Mucosa of descending colon (tissue), 3 donors: Measurements from ENCODE around the gene MRPL37. TPM values are rescaled to one million over a fixed set of nuclear protein-coding genes. Genes with fewer than 3 reads are reported as not detected.
A peak's percentile ranks its signal among the peaks of the same experiment; 100 is the strongest.
"Not testable (repeated sequence)": the region's sequence is repeated elsewhere in the genome, so short reads cannot be mapped to it uniquely, and the experiment has no call there.

Experiments
- ATAC-seq: fragments of 200-7000 bp; cut with Tn5 transposase; one replicate; pipeline ENCODE4 v1.9.1; 2020; ENCODE audit warnings: mild to moderate bottlenecking, moderate library complexity
- DNase-seq, 3 donors: peaks; one replicate each; pipeline ENCODE4 v3.0.0-alpha.2; 2020
- H3K36me3 ChIP-seq: fragments of 200-600 bp; one replicate; pipeline ENCODE4 v1.8.0; 2021; ENCODE audit warnings: low read depth, mild to moderate bottlenecking
- H3K4me1 ChIP-seq: fragments of 200-600 bp; one replicate; pipeline ENCODE4 v1.8.0; 2021; ENCODE audit warnings: low read depth, mild to moderate bottlenecking
- H3K4me3 ChIP-seq: fragments of 200-600 bp; one replicate; pipeline ENCODE4 v1.8.0; 2021; ENCODE audit warnings: mild to moderate bottlenecking
- H3K9me3 ChIP-seq: fragments of 200-600 bp; one replicate; pipeline ENCODE4 v1.8.0; 2021; ENCODE audit warnings: mild to moderate bottlenecking
- CTCF ChIP-seq: fragments of 200-600 bp; IDR thresholded peaks from one replicate; pipeline ENCODE4 v1.8.0; 2022; ENCODE audit warnings: antibody characterized with exemption, mild to moderate bottlenecking
- intact Hi-C, 2 donors: fragments of 100-400 bp; cut with DNase I in 1 of 2; cut with micrococcal nuclease in 1 of 2; formaldehyde crosslinking; loops; one replicate each; pipeline versions ENCODE4 v1.11.0 to v1.11.1; 2022; cut with DNase I, micrococcal nuclease
- total RNA-seq, 3 donors: library from RNA; stranded (reverse); fragmentation: NEBNext Ultra II Directional in 2 of 3; extraction: Animal tissue kit (Norgen Biotek cat#: 25700) in 2 of 3; gene quantifications; one replicate each; pipeline versions ENCODE4 v1.2.1 to v1.2.4, GENCODE V29; 2021 to 2023
- donor health status: DM: no; HTN: no; CAD: no; lungs with moderate emphysema.
- donor health status: DM: no; HTN: no; CAD: no.
- donor health status: DM: no; HTN: yes; CAD: no.

MRPL37 gene
- total RNA-seq, 3 donors from 2014 or later = 46.5 to 84.7 (median 58.8) TPM

- Histone ChIP-seq H3K9me3 (no peaks in the 10 kb centered on the region), H3K4me3 (no peak overlapping the region), H3K36me3 (no peaks in the 10 kb centered on the region), H3K4me1 (peaks cover 10% of the 10 kb centered on the region)
- ATAC-seq (peak; percentile 34), DNase-seq (peak in 2 of 3 donors; percentile 24 to 41)
- TF ChIP-seq CTCF = no peak
- intact Hi-C loops = no loop called here
These were observed 38.3 kb upstream of the MRPL37 start for GRCh38 chr1:54161495-54162168.

GRCh38 chr1:54163051-54163450 is 36.9 kb upstream of the MRPL37 start:
- no peak overlapping the region for H3K4me3 ChIP-seq
- H3K36me3 ChIP-seq = no peaks in the 10 kb centered on the region
- TF ChIP-seq CTCF = no peak
- peaks cover 10% of the 10 kb centered on the region for H3K4me1 ChIP-seq
- H3K9me3 ChIP-seq = no peaks in the 10 kb centered on the region
- ATAC-seq (peak; percentile 82), DNase-seq (peak; percentile 59 to 72 (median 71))
- intact Hi-C loops = no loop called here

DNA sequence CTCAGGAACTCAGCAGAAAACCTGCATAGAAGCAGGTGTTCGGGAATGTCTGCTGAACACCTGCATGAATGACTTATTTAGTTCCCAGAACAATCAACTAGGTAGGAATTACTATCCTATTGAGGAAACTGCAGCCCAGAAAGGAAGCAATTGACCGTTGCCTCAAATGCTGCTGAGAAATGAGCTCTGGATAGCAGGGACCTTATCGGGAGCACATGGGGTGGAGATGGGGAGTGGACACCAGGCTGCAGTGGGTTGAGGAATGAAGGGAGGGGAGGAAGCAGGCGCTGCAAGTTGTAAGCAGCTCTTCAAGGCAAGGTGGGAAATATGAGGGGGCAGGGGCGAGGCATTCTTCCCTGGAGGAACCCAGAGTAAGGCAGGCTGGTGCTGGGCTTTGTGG is 36.4 kb upstream of the MRPL37 start:
- Histone ChIP-seq H3K4me3 (no peak overlapping the region), H3K4me1 (peaks cover 10% of the 10 kb centered on the region), H3K9me3 (no peaks in the 10 kb centered on the region), H3K36me3 (no peaks in the 10 kb centered on the region)
- ATAC-seq (peak; percentile 82), DNase-seq (peak in 2 of 3 donors; percentile 42 to 46)
- intact Hi-C loops = no loop called here
- TF ChIP-seq CTCF = no peak

- no peak overlapping the region for H3K4me3 ChIP-seq
- TF ChIP-seq CTCF = no peak
- DNase-seq (no peak), ATAC-seq (no peak)
- no peaks in the 10 kb centered on the region for H3K9me3 ChIP-seq
- H3K36me3 ChIP-seq = no peaks in the 10 kb centered on the region
- intact Hi-C loops = no loop called here
- H3K4me1 ChIP-seq = peaks cover 10% of the 10 kb centered on the region
These were observed 34.8 kb upstream of the MRPL37 start for GRCh38 chr1:54165146-54165545.

- DNase-seq, H3K36me3 ChIP-seq, ATAC-seq, H3K4me3 ChIP-seq, H3K4me1 ChIP-seq, intact Hi-C loops, H3K9me3 ChIP-seq: not testable (repeated sequence)
These were observed 33.6 kb upstream of the MRPL37 start for GRCh38 chr1:54166357-54166756.

DNA sequence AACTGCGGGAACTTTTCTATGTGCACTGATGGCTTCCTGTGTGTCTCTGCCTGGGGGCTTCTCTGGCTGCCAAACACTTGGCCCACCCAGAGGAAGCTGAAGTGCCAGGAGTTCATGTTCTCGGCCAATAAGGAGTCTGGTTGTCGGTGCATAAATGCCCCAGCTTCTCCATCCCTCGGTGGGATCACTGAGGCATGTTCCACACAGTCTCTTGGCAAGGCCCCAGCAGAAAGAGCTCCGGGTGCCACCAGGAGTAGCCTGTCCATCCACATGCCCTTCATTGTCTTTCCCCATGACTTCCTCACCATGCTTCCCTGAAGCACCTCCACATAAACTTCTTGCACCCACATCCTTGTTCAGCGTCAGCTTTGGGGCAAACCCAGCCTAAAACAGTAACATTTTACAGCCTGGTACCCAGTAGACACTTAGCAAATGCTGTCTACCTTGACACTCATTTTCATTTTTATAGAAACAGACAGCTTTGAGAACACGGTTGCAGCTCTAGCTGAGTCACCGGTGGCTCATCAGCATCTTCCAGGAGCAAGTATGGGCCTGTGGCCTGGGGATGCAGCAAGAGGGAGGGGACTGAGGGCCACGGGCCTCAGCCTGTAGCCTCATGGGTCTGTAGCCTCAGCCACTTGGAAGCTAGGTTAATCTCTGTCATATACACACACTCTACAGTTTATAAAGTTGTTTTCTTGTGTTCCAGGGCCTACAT is 32.4 kb upstream of the MRPL37 start:
- DNase-seq (no peak), ATAC-seq (no peak)
- no peak for TF ChIP-seq CTCF
- intact Hi-C loops = no loop called here
- Histone ChIP-seq H3K9me3 (no peaks in the 10 kb centered on the region), H3K4me3 (no peak overlapping the region), H3K36me3 (no peaks in the 10 kb centered on the region), H3K4me1 (peaks cover 10% of the 10 kb centered on the region)
